Right lobe of liver (tissue), 6 donors: ENCODE measurements around the gene CASP8. TPM values are rescaled to one million over a fixed set of nuclear protein-coding genes. Genes with fewer than 3 reads are reported as not detected.

Source experiments
- ATAC-seq, 4 donors: fragments of 200-7000 bp; cut with Tn5 transposase; one replicate each; pipeline ENCODE4 v1.9.1; 2020; ENCODE audit warnings: mild to moderate bottlenecking in 4 of 4, moderate library complexity in 4 of 4
- DNase-seq, 3 donors: peaks; one replicate each; pipeline ENCODE4 v3.0.0-alpha.2; 2020
- H3K27ac ChIP-seq, 3 donors: fragments of 200-600 bp; one replicate each; pipeline ENCODE4 v1.8.0; 2022
- H3K27me3 ChIP-seq, 2 donors: fragments of 200-600 bp; one replicate each; pipeline ENCODE4 v1.8.0; 2022
- H3K36me3 ChIP-seq, 4 donors: fragments of 200-600 bp; sonication (generic) in 1 of 4; one replicate each; pipeline versions ENCODE4 v1.5.1 to v1.8.0; 2017 to 2022; ENCODE audit warnings: control low read depth in 1 of 4
- H3K4me1 ChIP-seq, 4 donors: fragments of 200-600 bp; sonication (generic) in 1 of 4; one replicate each; pipeline versions ENCODE4 v1.5.1 to v1.8.0; 2017 to 2022; ENCODE audit warnings: control low read depth in 1 of 4
- H3K4me3 ChIP-seq, 3 donors: fragments of 200-600 bp; one replicate each; pipeline ENCODE4 v1.8.0; 2022
- H3K9me3 ChIP-seq, 4 donors: fragments of 200-600 bp; sonication (generic) in 1 of 4; one replicate each; pipeline versions ENCODE4 v1.5.1 to v1.8.0; 2017 to 2022; ENCODE audit warnings: control low read depth in 1 of 4
- POLR2A ChIP-seq: fragments of 450-650 bp; IDR thresholded peaks from one replicate; pipeline ENCODE4 v1.6.1; 2017; ENCODE audit warnings: antibody characterized with exemption, mild to moderate bottlenecking
- WGBS: methylation state at CpG from one replicate; pipeline ENCODE4 v1.1.6; 2018; ENCODE audit warnings: low coverage, low lambda C conversion rate; ENCODE audit not compliant: insufficient coverage; ENCODE audit errors: missing lambda C conversion rate; 5-methylcytosine and 5-hydroxymethylcytosine counted together
- intact Hi-C, 2 donors: fragments of 100-400 bp; cut with DNase I; formaldehyde crosslinking; loops; one replicate each; pipeline versions ENCODE4 v1.11.2 to v1.14.1; 2022
- total RNA-seq, 6 experiments: library from RNA; depleted of rRNA in 2 of 6; stranded (reverse); fragments of >200 nt in 2 of 6; fragmentation: NEBNext Ultra II Directional in 3 of 6; extraction: Animal tissue kit (Norgen Biotek cat#: 25700) in 3 of 6; gene quantifications; one replicate each; pipeline versions ENCODE4 v1.1.0 to v1.2.4, GENCODE V29; 2016 to 2023
- TF ChIP-seq, protein P1 (sequence below), 4 donors: fragments of 200-600 bp in 3 of 4; fragments of 450-650 bp in 1 of 4; IDR thresholded peaks; one replicate each; pipeline versions ENCODE4 v1.5.1 to v1.8.0; 2016 to 2022; ENCODE audit warnings: antibody characterized with exemption in 4 of 4, mild to moderate bottlenecking in 2 of 4
- donor health status: DM: no; HTN: yes; CAD: no.
- donor health status: DM: no; HTN: no; CAD: no.
- donor health status: DM: no; HTN: no; CAD: no.
- donor health status: DM: no; HTN: yes; CAD: no.
- donor health status: DM: no; HTN: yes; CAD: no.

The CASP8 gene
- total RNA-seq, 6 experiments from 2014 or later, result 8.8 to 14.8 (median 11.5) TPM

DNA sequence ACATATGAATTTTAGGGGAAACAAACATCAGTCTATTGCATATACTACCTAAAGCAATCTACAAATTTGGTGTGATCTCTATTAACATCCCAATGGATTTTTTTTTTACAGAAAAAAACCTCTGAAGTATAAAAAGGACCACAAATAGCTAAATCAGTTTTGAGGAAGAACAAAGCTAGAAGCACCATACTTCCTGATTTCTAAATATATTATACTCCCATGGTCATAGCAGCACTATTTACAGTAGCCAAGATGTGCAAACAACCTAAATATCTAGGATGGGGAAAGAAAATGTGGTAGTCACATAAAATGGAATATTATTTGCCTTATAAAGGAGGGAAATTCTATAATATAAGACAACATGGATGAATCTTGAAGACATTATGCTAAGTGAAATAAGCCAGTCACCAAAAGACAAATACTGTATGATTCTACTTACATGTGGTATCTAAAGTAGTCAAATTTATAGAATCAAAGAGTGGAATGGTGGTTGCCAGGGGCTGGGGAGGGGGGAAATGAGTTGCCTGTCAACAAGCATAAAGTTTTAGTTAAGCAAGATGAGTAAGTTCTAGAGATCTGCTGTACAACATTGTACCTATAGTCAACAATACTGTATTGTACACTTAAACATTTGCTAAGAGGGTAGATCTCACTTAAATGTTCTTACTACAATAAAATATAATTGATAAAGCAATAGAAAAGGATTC lies 17.6 kb upstream of the CASP8 start:
- peaks cover 0 to 5% (median 0%) of the 10 kb centered on the region in 4 donors for H3K36me3 ChIP-seq
- no peak overlapping the region for H3K27ac ChIP-seq
- intact Hi-C loops, result no loop called here
- DNase-seq (no peak), ATAC-seq (no peak)
- no peaks in the 10 kb centered on the region for H3K27me3 ChIP-seq
- H3K9me3 ChIP-seq, result no peaks in the 10 kb centered on the region
- H3K4me3 ChIP-seq, result no peak overlapping the region
- H3K4me1 ChIP-seq, result peaks cover 0 to 14% (median 0%) of the 10 kb centered on the region in 4 donors
- no peak for TF ChIP-seq POLR2A
- TF ChIP-seq, protein P1, sequence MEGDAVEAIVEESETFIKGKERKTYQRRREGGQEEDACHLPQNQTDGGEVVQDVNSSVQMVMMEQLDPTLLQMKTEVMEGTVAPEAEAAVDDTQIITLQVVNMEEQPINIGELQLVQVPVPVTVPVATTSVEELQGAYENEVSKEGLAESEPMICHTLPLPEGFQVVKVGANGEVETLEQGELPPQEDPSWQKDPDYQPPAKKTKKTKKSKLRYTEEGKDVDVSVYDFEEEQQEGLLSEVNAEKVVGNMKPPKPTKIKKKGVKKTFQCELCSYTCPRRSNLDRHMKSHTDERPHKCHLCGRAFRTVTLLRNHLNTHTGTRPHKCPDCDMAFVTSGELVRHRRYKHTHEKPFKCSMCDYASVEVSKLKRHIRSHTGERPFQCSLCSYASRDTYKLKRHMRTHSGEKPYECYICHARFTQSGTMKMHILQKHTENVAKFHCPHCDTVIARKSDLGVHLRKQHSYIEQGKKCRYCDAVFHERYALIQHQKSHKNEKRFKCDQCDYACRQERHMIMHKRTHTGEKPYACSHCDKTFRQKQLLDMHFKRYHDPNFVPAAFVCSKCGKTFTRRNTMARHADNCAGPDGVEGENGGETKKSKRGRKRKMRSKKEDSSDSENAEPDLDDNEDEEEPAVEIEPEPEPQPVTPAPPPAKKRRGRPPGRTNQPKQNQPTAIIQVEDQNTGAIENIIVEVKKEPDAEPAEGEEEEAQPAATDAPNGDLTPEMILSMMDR (IDR thresholded peaks at IDR 0.05), result no peak

DNA sequence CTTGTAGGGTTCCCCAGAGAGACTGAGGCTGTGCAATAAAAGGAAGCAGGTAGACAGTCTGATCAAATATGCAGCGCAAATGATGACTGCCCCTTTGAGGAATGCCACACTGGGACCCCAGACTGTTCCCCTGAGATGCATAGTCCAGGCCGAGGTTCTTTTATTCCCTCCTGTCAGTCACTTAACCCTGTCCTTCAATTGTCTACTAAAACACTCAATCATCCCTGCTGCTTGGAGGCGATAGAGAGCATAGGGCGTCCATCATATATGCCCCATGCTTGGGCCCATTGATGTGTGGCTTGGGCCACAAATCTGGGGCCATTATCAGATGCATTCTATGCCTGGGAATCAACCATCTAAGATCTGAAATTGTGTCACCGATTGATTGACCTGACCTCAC lies 15.5 kb upstream of the CASP8 start:
- WGBS, result 89% methylated on average over 4 of the region's 5 CpGs
- Histone ChIP-seq H3K27me3 (no peaks in the 10 kb centered on the region), H3K36me3 (peaks cover 0 to under 1% (median 0%) of the 10 kb centered on the region in 4 donors), H3K9me3 (no peaks in the 10 kb centered on the region), H3K4me3 (no peak overlapping the region), H3K27ac (no peak overlapping the region), H3K4me1 (peaks cover 0 to 14% (median 0%) of the 10 kb centered on the region in 4 donors)
- ATAC-seq (no peak), DNase-seq (no peak)
- TF ChIP-seq POLR2A, result no peak
- TF ChIP-seq, protein P1 (IDR thresholded peaks at IDR 0.05), result no peak
- intact Hi-C loops, result no loop called here

- TF ChIP-seq, protein P1 (IDR thresholded peaks at IDR 0.05), result no peak
- no peak for TF ChIP-seq POLR2A
- Histone ChIP-seq H3K9me3 (no peaks in the 10 kb centered on the region), H3K36me3 (no peaks in the 10 kb centered on the region), H3K4me1 (peaks cover 0 to 14% (median 0%) of the 10 kb centered on the region in 4 donors), H3K27me3 (no peaks in the 10 kb centered on the region), H3K27ac (peak overlapping the region in 2 of 3 donors; percentile 37 to 43), H3K4me3 (no peak overlapping the region)
- ATAC-seq, result peak in 1 of 4 donors; percentile 17
- WGBS, result 41% methylated on average over 4 of the region's 4 CpGs
- intact Hi-C loops, result no loop called here
- no peak for DNase-seq
Measured at GRCh38 chr2:201246280-201246679, 14.1 kb upstream of the CASP8 start.

DNA sequence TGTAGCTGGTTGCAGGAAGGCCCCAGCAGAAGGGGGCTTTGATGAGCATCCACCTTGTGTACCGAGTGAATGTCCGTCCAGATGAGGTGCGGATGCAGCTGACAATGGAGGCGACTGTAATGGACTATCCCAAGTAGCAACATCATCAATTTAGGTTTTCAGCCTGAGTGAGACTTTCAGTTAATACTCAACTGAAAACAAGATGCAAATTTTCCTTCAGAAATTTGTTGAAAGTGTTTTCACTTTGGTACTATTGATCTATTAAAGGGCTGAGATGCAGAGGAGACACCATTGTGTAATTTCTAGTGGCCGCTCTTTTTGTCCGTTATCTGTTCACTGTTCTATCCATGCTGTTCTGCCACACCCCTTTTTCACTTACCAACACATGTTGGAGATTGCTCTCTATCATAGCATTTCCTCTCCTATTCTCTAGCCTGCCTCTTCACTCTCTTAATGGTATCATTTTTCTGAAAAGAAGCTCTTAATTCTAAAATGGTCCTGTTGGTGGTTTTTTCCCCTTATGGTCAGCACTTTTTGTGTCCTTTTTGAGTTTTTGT lies 12.0 kb upstream of the CASP8 start:
- WGBS, result 86% methylated on average over 2 of the region's 6 CpGs
- intact Hi-C loops, result no loop called here

More for the DNA sequence above, 12.0 kb upstream of the CASP8 start:
- no peaks in the 10 kb centered on the region for H3K9me3 ChIP-seq
- no peak overlapping the region for H3K27ac ChIP-seq
- ATAC-seq, result no peak
- H3K36me3 ChIP-seq, result no peaks in the 10 kb centered on the region
- TF ChIP-seq, protein P1 (IDR thresholded peaks at IDR 0.05), result no peak
- TF ChIP-seq POLR2A, result no peak
- peaks cover 0 to 14% (median 0%) of the 10 kb centered on the region in 4 donors for H3K4me1 ChIP-seq
- DNase-seq, result no peak
- H3K27me3 ChIP-seq, result no peaks in the 10 kb centered on the region
- no peak overlapping the region for H3K4me3 ChIP-seq
